IMR-90 (cell line): Measurements from ENCODE around the gene CES4A. TPM values are rescaled to one million over a fixed set of nuclear protein-coding genes. Genes with fewer than 3 reads are reported as not detected.

Experiments
- ATAC-seq: fragments of 200-7000 bp; cut with Tn5 transposase; 2 replicates; pipeline ENCODE4 v1.9.1; 2020; ENCODE audit warnings: low read depth, mild to moderate bottlenecking, moderate library complexity
- BruUV-seq: library from RNA; stranded (reverse); fragments of 400-500 nt; replicated peaks from 2 replicates; lab custom pipeline; 2021; lab: Mats Ljungman, UMichigan
- CTCF ChIA-PET: fragments of 300-600 bp; formaldehyde crosslinking; extraction: SDS; loops from one replicate; lab custom pipeline; 2021; ENCODE audit warnings: antibody characterized with exemption; lab: Yijun Ruan, JAX
- POLR2A ChIA-PET: fragments of 300-600 bp; sonication (Branson Sonifier 250); formaldehyde crosslinking; loops from one replicate; lab custom pipeline; 2022; ENCODE audit warnings: antibody characterized with exemption; ENCODE audit not compliant: unreplicated experiment; lab: Charles Lee
- DNase-seq: peaks from one replicate; pipeline ENCODE4 v3.0.0; 2013
- H2AFZ ChIP-seq: replicated peaks from 2 replicates; pipeline ENCODE3; 2013; ENCODE audit warnings: low read length, mild to moderate bottlenecking; ENCODE audit not compliant: poor library complexity
- H2AK5ac ChIP-seq: 2 replicates; pipeline ENCODE4 v1.6.1; 2013; ENCODE audit warnings: low read depth, low read length, inconsistent platforms
- H2AK9ac ChIP-seq: replicated peaks from 2 replicates; pipeline ENCODE3; 2013; ENCODE audit warnings: mild to moderate bottlenecking, low read depth, low read length, moderate library complexity; ENCODE audit not compliant: poor library complexity
- H2BK120ac ChIP-seq: 2 replicates; pipeline ENCODE4 v1.6.1; 2013; ENCODE audit warnings: low read depth, low read length, inconsistent platforms
- H2BK15ac ChIP-seq: 3 replicates; pipeline ENCODE4 v1.6.1; 2013; ENCODE audit warnings: low read depth, low read length, inconsistent platforms
- H2BK20ac ChIP-seq: 2 replicates; pipeline ENCODE4 v1.6.1; 2013; ENCODE audit warnings: low read depth, mild to moderate bottlenecking, inconsistent platforms, low read length, moderate library complexity
- H2BK5ac ChIP-seq: 2 replicates; pipeline ENCODE4 v1.6.1; 2013; ENCODE audit warnings: mild to moderate bottlenecking, low read depth, low read length, inconsistent platforms; ENCODE audit not compliant: poor library complexity, severe bottlenecking
- H3K14ac ChIP-seq: replicated peaks from 2 replicates; pipeline ENCODE4 v1.6.1; 2013; ENCODE audit warnings: low read depth, low read length, inconsistent platforms
- H3K18ac ChIP-seq: 2 replicates; pipeline ENCODE4 v1.6.1; 2013; ENCODE audit warnings: low read depth, low read length, control low read depth
- H3K23ac ChIP-seq: 2 replicates; pipeline ENCODE4 v1.6.1; 2013; ENCODE audit warnings: low read depth, low read length, inconsistent platforms
- H3K27ac ChIP-seq: 2 replicates; pipeline ENCODE4 v1.5.1; 2013; ENCODE audit warnings: mild to moderate bottlenecking, control low read depth, low read length; ENCODE audit not compliant: insufficient read depth
- H3K27me3 ChIP-seq: 2 replicates; pipeline ENCODE4 v1.6.1; 2013; ENCODE audit warnings: low read length; ENCODE audit not compliant: control insufficient read depth, insufficient read depth
- H3K36me3 ChIP-seq: 2 replicates; pipeline ENCODE4 v1.6.1; 2013; ENCODE audit warnings: low read length, mixed read lengths; ENCODE audit not compliant: control insufficient read depth, insufficient read depth
- H3K4ac ChIP-seq: 2 replicates; pipeline ENCODE4 v1.6.1; 2013; ENCODE audit warnings: low read depth, low read length, inconsistent platforms
- H3K4me1 ChIP-seq: 2 replicates; pipeline ENCODE4 v1.6.1; 2013; ENCODE audit warnings: low read length, mixed read lengths; ENCODE audit not compliant: control insufficient read depth, insufficient read depth
- H3K4me2 ChIP-seq: 2 replicates; pipeline ENCODE4 v1.6.1; 2013; ENCODE audit warnings: low read depth, mild to moderate bottlenecking, control low read depth, low read length, moderate library complexity
- H3K4me3 ChIP-seq: 2 replicates; pipeline ENCODE4 v1.5.1; 2013; ENCODE audit warnings: low read depth, mild to moderate bottlenecking, control low read depth, low read length, moderate library complexity; ENCODE audit not compliant: insufficient read depth
- H3K56ac ChIP-seq: 2 replicates; pipeline ENCODE4 v1.6.1; 2013; ENCODE audit warnings: low read length, inconsistent platforms; ENCODE audit not compliant: insufficient read depth; ENCODE audit errors: extremely low read depth
- H3K79me1 ChIP-seq, 2 experiments: 2 replicates each; pipeline ENCODE4 v1.6.1; 2013; ENCODE audit warnings: low read length in 2 of 2, inconsistent platforms in 1 of 2, low read depth in 1 of 2
- H3K9ac ChIP-seq: 2 replicates; pipeline ENCODE4 v1.6.1; 2013; ENCODE audit warnings: low read depth, low read length, control low read depth
- H3K9me1 ChIP-seq: 2 replicates; pipeline ENCODE4 v1.6.1; 2013; ENCODE audit warnings: low read length, inconsistent platforms; ENCODE audit not compliant: insufficient read depth
- H3K9me3 ChIP-seq: 2 replicates; pipeline ENCODE4 v1.6.1; 2013; ENCODE audit warnings: low read length; ENCODE audit not compliant: control insufficient read depth, insufficient read depth
- H4K20me1 ChIP-seq: 2 replicates; pipeline ENCODE4 v1.6.1; 2013; ENCODE audit warnings: low read length, inconsistent platforms; ENCODE audit not compliant: insufficient read depth
- H4K5ac ChIP-seq: 2 replicates; pipeline ENCODE4 v1.6.1; 2013; ENCODE audit warnings: mild to moderate bottlenecking, low read depth, low read length, control low read depth
- H4K8ac ChIP-seq, 2 experiments: 2 replicates each; pipeline ENCODE4 v1.6.1; 2013; ENCODE audit warnings: low read depth in 2 of 2, low read length in 2 of 2, control low read depth in 1 of 2, inconsistent platforms in 1 of 2
- H4K91ac ChIP-seq: 2 replicates; pipeline ENCODE4 v1.6.1; 2013; ENCODE audit warnings: low read depth, low read length, inconsistent platforms; ENCODE audit not compliant: insufficient read depth
- FOS ChIP-seq: fragments of 150-350 bp; IDR thresholded peaks from 2 replicates; pipeline ENCODE4 v1.6.1; 2016; ENCODE audit warnings: low read depth, low read length
- RFX5 ChIP-seq: IDR thresholded peaks from 2 replicates; pipeline ENCODE4 v1.8.0; 2012; ENCODE audit warnings: low read depth, mild to moderate bottlenecking, low read length, moderate library complexity
- WGBS, 2 experiments: methylation state at CpG; one replicate each; pipeline versions ENCODE4 v1.1.5 to v1.1.7; 2013; ENCODE audit warnings: missing lambda C conversion rate in 2 of 2; ENCODE audit not compliant: insufficient read length in 1 of 2; ENCODE audit errors: extremely low coverage in 2 of 2; 5-methylcytosine and 5-hydroxymethylcytosine counted together
- dilution Hi-C: fragments of 300-500 bp; cut with HindIII; formaldehyde crosslinking; loops from one replicate; pipeline ENCODE4 v1.14.3; 2018; ENCODE audit warnings: low sequenced_read_pairs; ENCODE audit not compliant: unreplicated experiment
- in situ Hi-C: fragments of 300-500 bp; cut with MboI; formaldehyde crosslinking; loops from 3 replicates; pipeline ENCODE4 v1.14.3; 2019; ENCODE audit warnings: low sequenced_read_pairs, inconsistent platforms, mixed read lengths
- intact Hi-C: fragments of 100-400 bp; cut with micrococcal nuclease; formaldehyde crosslinking; loops from 2 replicates; pipeline ENCODE4 v1.10.0; 2022
- polyA plus RNA-seq, 3 experiments: library from polyadenylated mRNA; depleted of rRNA; stranded (reverse); fragments of >200 nt; gene quantifications; 2 replicates each; pipeline ENCODE4 v1.2.3, GENCODE V29; 2012; ENCODE audit warnings: low replicate concordance in 1 of 3
- total RNA-seq: library from RNA; depleted of rRNA; stranded (reverse); fragments of >200 nt; gene quantifications from 2 replicates; pipeline ENCODE4 v1.2.3, GENCODE V29; 2012

CES4A gene
- total and polyA plus RNA-seq, 2 of the 4 experiments (the other 2 are of a cell fraction) = 0.72 to 4.7 TPM

- Histone ChIP-seq H4K20me1 (no peaks in the 10 kb centered on the region), H2BK20ac (no peak overlapping the region), H2BK15ac (no peak overlapping the region), H3K4me2 (no peak overlapping the region), H3K36me3 (no peaks in the 10 kb centered on the region), H3K27ac (no peak overlapping the region), H2AK9ac (no peak overlapping the region), H3K9me1 (peaks cover 3% of the 10 kb centered on the region; the same call in 1 of the 2 replicates), H2BK5ac (no peak overlapping the region), H2AFZ (no peak overlapping the region), H4K5ac (no peak overlapping the region), H3K14ac (no peak overlapping the region), H3K4ac (no peak overlapping the region), H3K4me1 (no peaks in the 10 kb centered on the region), H2AK5ac (no peak overlapping the region), H3K79me1 (no peaks in the 10 kb centered on the region), H3K27me3 (peaks cover 41% of the 10 kb centered on the region), H3K18ac (no peak overlapping the region), H2BK120ac (no peak overlapping the region), H3K9ac (no peak overlapping the region), H3K23ac (no peak overlapping the region), H3K56ac (no peak overlapping the region), H3K9me3 (no peaks in the 10 kb centered on the region), H4K8ac (no peak overlapping the region), H4K91ac (no peak overlapping the region), H3K4me3 (no peak overlapping the region)
- in situ Hi-C loops (loop anchor here (5.0 to 10.0 kb wide), 2 partner anchors 193 to 491 kb away; partner anchors contain the start of genes FBXL8 and TRADD), intact Hi-C loops (no loop called here), dilution Hi-C loops (no loop called here)
- CTCF ChIA-PET = interaction anchor here (0.6 kb wide), 1 partner anchor 522 kb away, joined by 3 read pairs; no protein-coding TSS in a partner anchor
- whole genome bisulfite sequencing, 2 experiments = 53% methylated on average over 3 of the region's 6 CpGs; no CpG with 5 or more reads in 1 of the 2 experiments
- POLR2A ChIA-PET = no interaction called here
- ATAC-seq = no peak
- no peak for TF ChIP-seq RFX5
- no peak for TF ChIP-seq FOS
- no peak for DNase-seq
- BruUV-seq = no TSS peak
Observed at GRCh38 chr16:66964049-66964448, 24.3 kb upstream of the CES4A start.
